Measurements from ENCODE around the gene KSR2. TPM values are rescaled to one million over a fixed set of nuclear protein-coding genes. Genes with fewer than 3 reads are reported as not detected.

KSR2 gene
- total and polyA plus RNA-seq, 2 donors, result 0.02 to 0.09 TPM

DNA sequence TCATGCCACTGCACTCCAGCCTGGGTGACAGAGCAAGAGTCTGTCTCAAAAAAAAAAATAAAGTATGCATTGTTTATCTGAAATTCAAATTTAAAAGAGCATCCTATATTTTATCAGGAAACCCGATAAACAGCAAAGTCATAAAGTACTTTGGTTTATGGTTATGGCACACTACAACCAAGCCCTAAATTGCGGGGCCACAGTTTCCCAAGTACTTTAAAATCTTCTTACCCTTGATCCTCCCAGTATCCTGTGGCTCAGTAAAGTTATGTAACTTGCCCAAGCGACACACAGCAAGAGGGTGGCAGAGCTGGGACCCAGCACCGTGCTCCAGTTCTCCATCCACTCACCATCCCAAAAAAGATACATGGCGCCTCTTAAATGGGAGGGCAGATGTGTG lies 35.2 kb downstream of the KSR2 start:
- H3K4me3 ChIP-seq (ENCODE audit: low read length in 2 of 2), result no peak overlapping the region
- H3K36me3 ChIP-seq (ENCODE audit: control insufficient read depth in 2 of 2, insufficient read depth in 2 of 2, low read length in 1 of 2), result no peaks in the 10 kb centered on the region
- H3K27ac ChIP-seq (ENCODE audit: low read depth in 1 of 2, low read length in 1 of 2), result no peak overlapping the region
- DNase-seq (ENCODE audit: low read depth in 6 of 9, low spot score in 9 of 9), result no peak
- H3K9me3 ChIP-seq (ENCODE audit: control insufficient read depth in 2 of 2, insufficient read depth in 1 of 2, low read length in 1 of 2), result no peaks in the 10 kb centered on the region
- 96% methylated on average over 5 of the region's 5 CpGs for WGBS
- no peaks in the 10 kb centered on the region for H3K4me1 ChIP-seq (ENCODE audit: control insufficient read depth in 2 of 2, insufficient read depth in 2 of 2, low read length in 2 of 2)
- H3K27me3 ChIP-seq (ENCODE audit: control insufficient read depth in 2 of 2, insufficient read depth in 1 of 2, low read length in 1 of 2), result no peaks in the 10 kb centered on the region

DNA sequence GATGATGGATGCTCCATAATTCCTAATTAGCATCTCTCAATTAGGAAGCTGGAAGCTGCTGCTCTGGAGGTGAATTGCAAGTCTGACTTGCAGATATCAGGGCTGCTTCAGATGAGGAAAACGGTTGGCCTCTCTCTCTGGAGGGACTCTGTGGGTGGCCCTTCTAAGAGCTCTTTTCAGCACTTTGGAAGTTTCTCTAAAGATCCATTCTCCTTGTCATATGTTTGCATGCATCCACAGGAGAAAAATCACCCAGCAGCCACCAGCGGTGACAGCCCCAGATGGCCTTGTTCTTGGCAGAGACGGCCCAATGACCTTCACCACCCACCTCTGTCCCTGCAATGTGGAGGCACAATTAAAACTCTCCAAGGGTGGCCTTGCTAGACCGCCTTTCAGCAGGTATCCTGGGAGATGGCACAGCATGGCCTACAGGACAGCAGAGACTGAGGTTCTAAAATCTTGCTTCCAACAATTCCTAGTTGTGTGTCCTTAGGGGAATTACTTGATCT lies 42.3 kb downstream of the KSR2 start:
- no peaks in the 10 kb centered on the region for H3K27me3 ChIP-seq (ENCODE audit: control insufficient read depth in 2 of 2, insufficient read depth in 1 of 2, low read length in 1 of 2)
- H3K36me3 ChIP-seq (ENCODE audit: control insufficient read depth in 2 of 2, insufficient read depth in 2 of 2, low read length in 1 of 2), result no peaks in the 10 kb centered on the region
- H3K27ac ChIP-seq (ENCODE audit: low read depth in 1 of 2, low read length in 1 of 2), result no peak overlapping the region
- no peak for DNase-seq (ENCODE audit: low read depth in 6 of 9, low spot score in 9 of 9)
- H3K4me1 ChIP-seq (ENCODE audit: control insufficient read depth in 2 of 2, insufficient read depth in 2 of 2, low read length in 2 of 2), result no peaks in the 10 kb centered on the region
- H3K4me3 ChIP-seq (ENCODE audit: low read length in 2 of 2), result no peak overlapping the region
- no peaks in the 10 kb centered on the region for H3K9me3 ChIP-seq (ENCODE audit: control insufficient read depth in 2 of 2, insufficient read depth in 1 of 2, low read length in 1 of 2)
- WGBS, result 82% methylated on average over 4 of the region's 4 CpGs

GRCh38 chr12:117921929-117922777 lies 46.6 kb downstream of the KSR2 start:
- Histone ChIP-seq H3K27me3 (ENCODE audit: control insufficient read depth in 2 of 2, insufficient read depth in 1 of 2, low read length in 1 of 2) (no peaks in the 10 kb centered on the region), H3K4me3 (ENCODE audit: low read length in 2 of 2) (no peak overlapping the region), H3K9me3 (ENCODE audit: control insufficient read depth in 2 of 2, insufficient read depth in 1 of 2, low read length in 1 of 2) (no peaks in the 10 kb centered on the region), H3K4me1 (ENCODE audit: control insufficient read depth in 2 of 2, insufficient read depth in 2 of 2, low read length in 2 of 2) (no peaks in the 10 kb centered on the region), H3K36me3 (ENCODE audit: control insufficient read depth in 2 of 2, insufficient read depth in 2 of 2, low read length in 1 of 2) (no peaks in the 10 kb centered on the region), H3K27ac (ENCODE audit: low read depth in 1 of 2, low read length in 1 of 2) (no peak overlapping the region)
- WGBS, result 70% methylated on average over 6 of the region's 6 CpGs
- no peak for DNase-seq (ENCODE audit: low read depth in 6 of 9, low spot score in 9 of 9)

DNA sequence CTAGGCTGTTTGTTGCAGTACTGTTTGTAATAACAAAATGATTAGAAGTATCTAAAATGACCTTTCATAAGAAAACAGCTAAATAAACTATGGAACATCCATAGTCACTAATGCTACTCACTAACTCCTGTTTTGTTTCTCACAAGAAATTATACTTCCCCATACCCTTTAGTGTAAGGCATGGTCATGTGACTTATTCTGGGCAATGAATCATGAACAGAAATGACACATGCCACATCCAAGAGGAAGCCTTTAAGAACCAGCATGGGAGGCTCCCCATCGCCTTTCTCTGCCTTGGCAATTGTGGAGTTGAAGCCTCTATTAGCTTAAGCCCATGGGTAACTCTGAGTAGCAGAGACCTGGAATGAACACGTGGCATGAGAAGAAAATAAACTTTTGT lies 49.3 kb downstream of the KSR2 start:
- 62% methylated on average over 2 of the region's 2 CpGs for WGBS
- DNase-seq (ENCODE audit: low read depth in 6 of 9, low spot score in 9 of 9), result no peak

DNA sequence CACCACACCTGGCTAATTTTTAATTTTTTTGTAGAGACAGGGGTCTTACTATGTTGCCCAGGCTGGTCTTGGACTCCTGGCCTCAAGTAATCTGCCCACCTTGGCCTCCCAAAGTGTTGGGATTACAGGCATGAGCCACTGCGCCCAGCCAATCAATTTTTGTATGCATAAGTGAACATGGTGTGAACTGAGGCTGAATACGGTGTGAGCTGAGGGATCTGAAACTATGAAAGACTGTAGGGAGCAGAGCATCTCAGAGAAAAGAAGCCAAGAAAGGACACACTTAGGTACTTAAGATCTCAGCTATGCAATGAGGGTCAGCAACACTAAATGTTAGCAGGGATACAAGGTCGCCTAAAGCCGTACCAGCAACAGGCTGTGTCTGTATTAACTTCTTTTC lies 54.1 kb downstream of the KSR2 start:
- H3K4me3 ChIP-seq (ENCODE audit: low read length in 2 of 2), result no peak overlapping the region
- no peaks in the 10 kb centered on the region for H3K4me1 ChIP-seq (ENCODE audit: control insufficient read depth in 2 of 2, insufficient read depth in 2 of 2, low read length in 2 of 2)
- H3K36me3 ChIP-seq (ENCODE audit: control insufficient read depth in 2 of 2, insufficient read depth in 2 of 2, low read length in 1 of 2), result no peaks in the 10 kb centered on the region
- no peak overlapping the region for H3K27ac ChIP-seq (ENCODE audit: low read depth in 1 of 2, low read length in 1 of 2)
- 82% methylated on average over 4 of the region's 4 CpGs for WGBS
- H3K9me3 ChIP-seq (ENCODE audit: control insufficient read depth in 2 of 2, insufficient read depth in 1 of 2, low read length in 1 of 2), result no peaks in the 10 kb centered on the region
- DNase-seq (ENCODE audit: low read depth in 6 of 9, low spot score in 9 of 9), result no peak
- no peaks in the 10 kb centered on the region for H3K27me3 ChIP-seq (ENCODE audit: control insufficient read depth in 2 of 2, insufficient read depth in 1 of 2, low read length in 1 of 2)

More for the DNA sequence above, 49.3 kb downstream of the KSR2 start:
- Histone ChIP-seq H3K36me3 (ENCODE audit: control insufficient read depth in 2 of 2, insufficient read depth in 2 of 2, low read length in 1 of 2) (no peaks in the 10 kb centered on the region), H3K27ac (ENCODE audit: low read depth in 1 of 2, low read length in 1 of 2) (no peak overlapping the region), H3K27me3 (ENCODE audit: control insufficient read depth in 2 of 2, insufficient read depth in 1 of 2, low read length in 1 of 2) (no peaks in the 10 kb centered on the region), H3K4me3 (ENCODE audit: low read length in 2 of 2) (no peak overlapping the region), H3K9me3 (ENCODE audit: control insufficient read depth in 2 of 2, insufficient read depth in 1 of 2, low read length in 1 of 2) (no peaks in the 10 kb centered on the region), H3K4me1 (ENCODE audit: control insufficient read depth in 2 of 2, insufficient read depth in 2 of 2, low read length in 2 of 2) (no peaks in the 10 kb centered on the region)

GRCh38 chr12:117912756-117913155 lies 56.0 kb downstream of the KSR2 start:
- Histone ChIP-seq H3K36me3 (ENCODE audit: control insufficient read depth in 2 of 2, insufficient read depth in 2 of 2, low read length in 1 of 2) (no peaks in the 10 kb centered on the region), H3K4me3 (ENCODE audit: low read length in 2 of 2) (no peak overlapping the region), H3K9me3 (ENCODE audit: control insufficient read depth in 2 of 2, insufficient read depth in 1 of 2, low read length in 1 of 2) (no peaks in the 10 kb centered on the region), H3K27me3 (ENCODE audit: control insufficient read depth in 2 of 2, insufficient read depth in 1 of 2, low read length in 1 of 2) (no peaks in the 10 kb centered on the region), H3K4me1 (ENCODE audit: control insufficient read depth in 2 of 2, insufficient read depth in 2 of 2, low read length in 2 of 2) (no peaks in the 10 kb centered on the region), H3K27ac (ENCODE audit: low read depth in 1 of 2, low read length in 1 of 2) (no peak overlapping the region)
- 84% methylated on average over 9 of the region's 9 CpGs for WGBS
- no peak for DNase-seq (ENCODE audit: low read depth in 6 of 9, low spot score in 9 of 9)

DNA sequence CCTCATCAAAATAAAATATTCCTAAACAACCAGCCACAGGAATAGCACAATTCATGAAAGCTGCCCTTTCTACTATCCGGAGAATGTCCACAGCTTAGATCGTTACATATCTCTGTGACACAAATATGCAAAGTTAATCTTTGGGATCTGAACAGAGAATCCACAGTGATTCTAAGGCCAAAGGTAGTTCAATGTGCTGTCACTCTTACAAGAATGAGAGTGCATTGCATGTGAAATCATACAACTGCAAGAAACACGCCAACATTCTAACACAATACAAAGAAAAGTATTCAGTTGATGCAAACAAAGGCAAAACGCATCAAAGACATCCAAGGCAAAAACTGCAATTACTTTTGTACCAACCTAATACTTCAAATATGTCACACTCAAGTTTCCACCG lies 60.4 kb downstream of the KSR2 start:
- Histone ChIP-seq H3K36me3 (ENCODE audit: control insufficient read depth in 2 of 2, insufficient read depth in 2 of 2, low read length in 1 of 2) (no peaks in the 10 kb centered on the region), H3K27ac (ENCODE audit: low read depth in 1 of 2, low read length in 1 of 2) (no peak overlapping the region), H3K9me3 (ENCODE audit: control insufficient read depth in 2 of 2, insufficient read depth in 1 of 2, low read length in 1 of 2) (no peaks in the 10 kb centered on the region), H3K27me3 (ENCODE audit: control insufficient read depth in 2 of 2, insufficient read depth in 1 of 2, low read length in 1 of 2) (no peaks in the 10 kb centered on the region), H3K4me1 (ENCODE audit: control insufficient read depth in 2 of 2, insufficient read depth in 2 of 2, low read length in 2 of 2) (no peaks in the 10 kb centered on the region), H3K4me3 (ENCODE audit: low read length in 2 of 2) (no peak overlapping the region)
- 90% methylated on average over 5 of the region's 5 CpGs for WGBS
- DNase-seq (ENCODE audit: low read depth in 6 of 9, low spot score in 9 of 9), result no peak

DNA sequence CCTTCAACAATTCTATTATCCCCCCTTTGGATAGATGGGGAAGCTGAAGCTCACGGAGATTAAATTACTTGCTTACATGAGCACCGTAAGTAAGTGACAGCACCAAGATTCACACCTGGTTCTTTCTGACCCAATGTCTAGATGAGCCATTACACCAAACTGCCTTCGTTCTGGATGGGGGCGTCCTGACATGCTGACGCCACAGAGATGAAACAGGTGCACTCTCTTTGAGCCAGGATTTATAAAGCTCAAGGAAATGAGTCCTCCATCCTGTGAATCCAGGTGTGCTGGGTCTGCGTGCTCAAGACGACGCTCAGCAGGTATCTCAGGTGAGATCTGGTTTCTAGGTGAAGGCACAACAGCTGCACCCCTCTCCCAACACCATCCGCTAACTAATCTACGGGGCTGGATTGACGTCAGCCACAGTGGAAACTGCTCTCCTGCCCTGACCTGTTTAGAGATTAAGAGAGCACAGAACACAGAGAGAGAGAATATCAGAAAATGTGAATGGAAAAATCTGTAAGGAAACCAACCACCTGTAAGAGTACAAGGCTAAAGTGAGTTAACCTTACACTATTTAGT lies 61.6 kb downstream of the KSR2 start:
- H3K27ac ChIP-seq (ENCODE audit: low read depth in 1 of 2, low read length in 1 of 2), result no peak overlapping the region
- DNase-seq (ENCODE audit: low read depth in 6 of 9, low spot score in 9 of 9), result no peak
- no peaks in the 10 kb centered on the region for H3K4me1 ChIP-seq (ENCODE audit: control insufficient read depth in 2 of 2, insufficient read depth in 2 of 2, low read length in 2 of 2)
- H3K9me3 ChIP-seq (ENCODE audit: control insufficient read depth in 2 of 2, insufficient read depth in 1 of 2, low read length in 1 of 2), result no peaks in the 10 kb centered on the region
- no peaks in the 10 kb centered on the region for H3K27me3 ChIP-seq (ENCODE audit: control insufficient read depth in 2 of 2, insufficient read depth in 1 of 2, low read length in 1 of 2)
- no peak overlapping the region for H3K4me3 ChIP-seq (ENCODE audit: low read length in 2 of 2)
- WGBS, result 50% methylated on average over 11 of the region's 11 CpGs
- H3K36me3 ChIP-seq (ENCODE audit: control insufficient read depth in 2 of 2, insufficient read depth in 2 of 2, low read length in 1 of 2), result no peaks in the 10 kb centered on the region

DNA sequence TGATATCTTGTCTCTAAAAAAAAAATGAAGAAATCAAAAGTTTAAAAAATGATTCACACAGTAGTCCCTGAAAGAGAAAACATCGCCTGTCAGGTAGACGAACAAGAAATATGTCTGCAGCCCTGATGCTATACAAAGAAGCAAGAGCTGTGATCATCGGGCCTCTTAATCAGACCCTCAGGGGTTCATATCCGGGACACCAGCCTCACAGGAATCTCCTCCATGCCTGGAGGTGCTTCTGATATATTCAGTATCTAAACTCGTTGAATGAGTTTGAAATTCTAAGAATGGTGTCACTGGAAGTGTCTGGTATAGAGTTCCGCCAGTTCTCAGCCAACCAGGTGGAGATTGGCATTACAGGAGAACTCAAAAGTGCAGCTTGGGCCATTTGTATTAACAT lies 64.7 kb downstream of the KSR2 start:
- no peak for DNase-seq (ENCODE audit: low read depth in 6 of 9, low spot score in 9 of 9)
- 95% methylated on average over 6 of the region's 6 CpGs for WGBS
- Histone ChIP-seq H3K4me3 (ENCODE audit: low read length in 2 of 2) (no peak overlapping the region), H3K27me3 (ENCODE audit: control insufficient read depth in 2 of 2, insufficient read depth in 1 of 2, low read length in 1 of 2) (no peaks in the 10 kb centered on the region), H3K9me3 (ENCODE audit: control insufficient read depth in 2 of 2, insufficient read depth in 1 of 2, low read length in 1 of 2) (no peaks in the 10 kb centered on the region), H3K36me3 (ENCODE audit: control insufficient read depth in 2 of 2, insufficient read depth in 2 of 2, low read length in 1 of 2) (no peaks in the 10 kb centered on the region), H3K27ac (ENCODE audit: low read depth in 1 of 2, low read length in 1 of 2) (no peak overlapping the region), H3K4me1 (ENCODE audit: control insufficient read depth in 2 of 2, insufficient read depth in 2 of 2, low read length in 2 of 2) (no peaks in the 10 kb centered on the region)
